ENCODE measurements around the gene FMNL2. TPM values are rescaled to one million over a fixed set of nuclear protein-coding genes. Genes with fewer than 3 reads are reported as not detected.

Gene FMNL2
- total and polyA plus RNA-seq, 2 experiments from 2014 or later, result 16.5 to 45.4 TPM

- no peak for TF ChIP-seq ZNF462 (CRISPR knock-in tag; IDR thresholded peaks at IDR 0.05)
Measured at GRCh38 chr2:152518034-152518433, 183.1 kb downstream of the FMNL2 start (continued).

- H3K4me2 ChIP-seq, result no peak overlapping the region
- Mint-ChIP-seq H3K4me3 (no peak overlapping the region), H3K27ac (peak overlapping the region; percentile 5; the same call in 1 of the 2 replicates), H3K4me1 (peaks cover 20% of the 10 kb centered on the region), H3K36me3 (ENCODE audit: low read depth) (peaks cover 2% of the 10 kb centered on the region; the same call in 2 of the 3 replicates), H3K9me3 (no peaks in the 10 kb centered on the region), H3K27me3 (ENCODE audit: insufficient read depth, low read depth, poor library complexity) (no peaks in the 10 kb centered on the region)
- H3K9me2 ChIP-seq (ENCODE audit: insufficient read depth), result no peaks in the 10 kb centered on the region
- no peaks in the 10 kb centered on the region for H3K36me3 ChIP-seq (ENCODE audit: insufficient read depth)
- ATAC-seq (peak; percentile 45), DNase-seq (ENCODE audit: low spot score) (no peak)
- H3K27ac ChIP-seq (ENCODE audit: low read depth), result no peak overlapping the region
- no peak overlapping the region for H3K4me3 ChIP-seq
- peaks cover 57% of the 10 kb centered on the region for H3K79me2 ChIP-seq (replicated peaks; ENCODE audit: insufficient read depth)
- H4K20me1 ChIP-seq (replicated peaks; ENCODE audit: insufficient read depth), result peaks cover 8% of the 10 kb centered on the region; the same call in 1 of the 2 replicates
- no peak overlapping the region for H2AFZ ChIP-seq
- no peaks in the 10 kb centered on the region for H3K27me3 ChIP-seq (ENCODE audit: insufficient read depth)
- H3K4me1 ChIP-seq (ENCODE audit: insufficient read depth), result no peaks in the 10 kb centered on the region
- no peaks in the 10 kb centered on the region for H3F3A ChIP-seq (replicated peaks; ENCODE audit: low read depth)
- TF ChIP-seq EZH2phosphoT487 (IDR thresholded peaks at IDR 0.05; ENCODE audit: unreplicated experiment), result no peak
- no peak for TF ChIP-seq EZH2 (IDR thresholded peaks at IDR 0.05; ENCODE audit: low read depth, unreplicated experiment)
- TF ChIP-seq ZNF462 (CRISPR knock-in tag; IDR thresholded peaks at IDR 0.05), result no peak
- no peak for TF ChIP-seq ETS1 (IDR thresholded peaks at IDR 0.05)
Measured at GRCh38 chr2:152518641-152519580, 183.9 kb downstream of the FMNL2 start.
